HUES6 (cell line): ENCODE data around the gene MTRF1.
A peak's percentile ranks its signal among the peaks of the same experiment; 100 is the strongest.

Source experiments
- H3K27ac ChIP-seq: 2 replicates; pipeline ENCODE4 v1.7.0; 2013; ENCODE audit warnings: low read depth, mild to moderate bottlenecking, low read length, inconsistent platforms
- H3K27me3 ChIP-seq: 2 replicates; pipeline ENCODE4 v1.6.1; 2013; ENCODE audit warnings: low read length; ENCODE audit not compliant: control insufficient read depth, insufficient read depth
- H3K36me3 ChIP-seq: 2 replicates; pipeline ENCODE4 v1.6.1; 2013; ENCODE audit warnings: low read length; ENCODE audit not compliant: control insufficient read depth, insufficient read depth
- H3K4me1 ChIP-seq: 2 replicates; pipeline ENCODE4 v1.6.1; 2013; ENCODE audit warnings: low read length; ENCODE audit not compliant: control insufficient read depth, insufficient read depth
- H3K4me3 ChIP-seq: 2 replicates; pipeline ENCODE4 v1.5.1; 2013; ENCODE audit warnings: low read depth, low read length
- H3K9ac ChIP-seq: one replicate; pipeline ENCODE4 v1.6.1; 2013; ENCODE audit warnings: mild to moderate bottlenecking, low read length
- H3K9me3 ChIP-seq: 2 replicates; pipeline ENCODE4 v1.6.1; 2013; ENCODE audit warnings: low read depth, low read length; ENCODE audit not compliant: control insufficient read depth, insufficient read depth

Gene MTRF1

DNA sequence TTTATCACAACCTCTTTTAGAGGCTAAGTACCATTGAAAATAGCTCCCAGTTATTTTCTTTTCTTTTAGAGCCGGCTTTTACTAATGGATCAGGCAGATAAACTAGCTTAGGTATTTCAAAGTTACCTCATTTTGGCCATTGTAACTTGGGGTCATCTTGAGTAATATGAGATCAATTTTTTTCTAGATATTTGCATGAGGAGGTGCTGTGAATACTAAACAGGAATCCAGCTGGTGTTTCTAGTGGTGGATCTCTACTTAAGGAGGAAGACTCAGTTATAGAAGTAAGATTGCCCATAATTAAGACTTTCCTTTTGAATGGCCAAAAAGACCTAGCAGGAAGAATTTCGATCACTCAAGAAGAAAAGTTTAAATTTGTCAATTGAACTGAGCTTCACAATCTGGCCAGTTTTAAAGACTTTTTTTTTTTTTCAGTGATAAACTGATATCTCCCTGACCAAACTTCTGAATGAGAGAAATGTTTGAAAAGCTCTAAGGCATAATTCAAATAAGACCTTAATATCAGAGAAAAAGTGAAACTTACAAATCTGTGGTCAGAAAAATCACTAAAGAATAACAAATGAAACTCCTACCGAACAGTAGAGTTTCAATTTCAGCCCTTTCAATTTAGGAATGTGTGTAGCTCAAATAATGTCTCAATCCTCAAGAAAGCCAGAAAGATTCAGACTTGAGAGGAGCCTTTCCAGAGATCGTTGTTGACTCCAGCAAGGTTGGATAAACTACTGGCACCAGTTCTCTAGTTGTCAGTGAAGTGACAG is 36.1 kb upstream of the MTRF1 start:
- H3K4me1 ChIP-seq = no peaks in the 10 kb centered on the region
- H3K4me3 ChIP-seq = no peak overlapping the region
- H3K27ac ChIP-seq = no peak overlapping the region
- H3K9ac ChIP-seq = no peak overlapping the region
- H3K27me3 ChIP-seq = no peaks in the 10 kb centered on the region
- H3K36me3 ChIP-seq = no peaks in the 10 kb centered on the region
- 0 out of 2 replicates have a peak, but pooled peaks cover 2% of the 10 kb centered on the region for H3K9me3 ChIP-seq

GRCh38 chr13:41296879-41297646 is 33.7 kb upstream of the MTRF1 start:
- Histone ChIP-seq H3K27me3 (no peaks in the 10 kb centered on the region), H3K4me1 (no peaks in the 10 kb centered on the region), H3K27ac (no peak overlapping the region), H3K9ac (no peak overlapping the region), H3K4me3 (no peak overlapping the region), H3K36me3 (no peaks in the 10 kb centered on the region), H3K9me3 (0 out of 2 replicates have a peak, but pooled peaks cover 2% of the 10 kb centered on the region)

DNA sequence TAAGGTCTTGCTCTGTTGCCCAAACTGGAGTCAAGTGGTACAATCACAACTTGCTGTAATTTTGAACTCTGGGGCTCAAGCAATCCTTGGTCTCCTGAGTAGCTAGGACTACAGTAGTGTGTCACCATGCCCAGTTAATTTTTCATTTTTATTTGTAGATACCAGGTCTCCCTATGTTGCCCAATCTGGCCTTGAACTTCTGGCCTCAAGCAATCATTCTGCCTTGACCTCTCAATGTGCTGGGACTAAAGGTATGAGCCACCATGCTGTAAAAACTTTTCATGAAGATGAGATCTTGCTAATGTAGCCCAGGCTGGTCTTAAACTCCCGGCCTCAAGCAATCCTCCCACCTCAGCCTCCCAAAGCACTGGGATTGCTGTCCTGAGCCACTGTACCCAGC is 32.6 kb upstream of the MTRF1 start:
- no peaks in the 10 kb centered on the region for H3K36me3 ChIP-seq
- 0 out of 2 replicates have a peak, but pooled peaks cover 2% of the 10 kb centered on the region for H3K9me3 ChIP-seq
- H3K27ac ChIP-seq = no peak overlapping the region
- H3K9ac ChIP-seq = no peak overlapping the region
- H3K27me3 ChIP-seq = no peaks in the 10 kb centered on the region
- H3K4me3 ChIP-seq = no peak overlapping the region
- H3K4me1 ChIP-seq = no peaks in the 10 kb centered on the region

DNA sequence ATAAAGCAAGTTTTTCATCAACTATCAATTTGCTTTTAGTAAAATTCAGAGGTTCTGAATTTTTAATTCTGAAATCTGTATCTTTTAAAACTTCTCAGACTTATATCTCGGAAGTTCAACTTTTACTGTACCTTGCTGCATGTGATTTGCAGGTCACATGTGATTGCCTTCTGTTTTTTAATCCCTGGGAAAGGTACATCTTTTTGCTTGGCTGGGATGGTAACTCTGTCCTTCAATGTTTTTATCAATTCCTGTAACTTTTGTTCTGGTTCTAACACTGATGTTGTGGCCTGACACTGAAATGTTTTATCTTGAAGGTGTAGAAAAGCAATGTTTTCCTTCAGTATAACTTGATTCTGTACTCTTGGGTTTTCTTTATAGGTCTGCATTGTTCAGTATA is 31.5 kb upstream of the MTRF1 start:
- no peaks in the 10 kb centered on the region for H3K36me3 ChIP-seq
- no peak overlapping the region for H3K27ac ChIP-seq
- H3K9me3 ChIP-seq = 0 out of 2 replicates have a peak, but pooled peaks cover 2% of the 10 kb centered on the region
- no peaks in the 10 kb centered on the region for H3K27me3 ChIP-seq
- H3K9ac ChIP-seq = no peak overlapping the region
- no peak overlapping the region for H3K4me3 ChIP-seq
- H3K4me1 ChIP-seq = no peaks in the 10 kb centered on the region

- Histone ChIP-seq H3K9me3 (0 out of 2 replicates have a peak, but pooled peaks cover 2% of the 10 kb centered on the region), H3K9ac (no peak overlapping the region), H3K4me1 (no peaks in the 10 kb centered on the region), H3K36me3 (no peaks in the 10 kb centered on the region), H3K4me3 (no peak overlapping the region), H3K27me3 (no peaks in the 10 kb centered on the region), H3K27ac (no peak overlapping the region)
These were observed 29.9 kb upstream of the MTRF1 start for GRCh38 chr13:41293272-41293671.

GRCh38 chr13:41291246-41291645 is 27.9 kb upstream of the MTRF1 start:
- peaks cover 15% of the 10 kb centered on the region for H3K4me1 ChIP-seq
- H3K9ac ChIP-seq = no peak overlapping the region
- no peaks in the 10 kb centered on the region for H3K36me3 ChIP-seq
- H3K27me3 ChIP-seq = no peaks in the 10 kb centered on the region
- H3K27ac ChIP-seq = no peak overlapping the region
- H3K9me3 ChIP-seq = 0 out of 2 replicates have a peak, but pooled peaks cover 2% of the 10 kb centered on the region
- no peak overlapping the region for H3K4me3 ChIP-seq

GRCh38 chr13:41289463-41289881 is 26.1 kb upstream of the MTRF1 start:
- H3K4me1 ChIP-seq = peaks cover 15% of the 10 kb centered on the region
- no peaks in the 10 kb centered on the region for H3K27me3 ChIP-seq

DNA sequence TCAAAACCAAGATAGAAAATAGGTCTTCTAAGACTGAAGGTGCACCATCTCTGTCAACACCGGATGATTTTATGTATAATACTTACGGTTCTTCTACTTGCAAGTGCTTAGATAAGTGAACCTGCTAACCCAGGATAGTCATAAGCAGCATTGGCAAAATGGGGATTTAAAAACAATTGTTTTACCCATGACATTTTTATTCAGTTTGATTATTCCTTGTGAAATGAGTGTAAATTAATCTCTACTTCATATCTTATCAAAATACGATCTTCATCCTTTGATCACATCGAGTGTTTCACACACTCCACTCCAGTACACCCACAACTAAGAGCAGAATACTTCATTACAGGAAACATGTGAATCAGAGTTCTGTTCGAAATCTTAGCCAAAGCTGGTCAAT is 23.0 kb upstream of the MTRF1 start:
- no peak overlapping the region for H3K9ac ChIP-seq
- 0 out of 2 replicates have a peak overlapping the region, but pooled peaks have one; percentile 23 for H3K27ac ChIP-seq
- H3K27me3 ChIP-seq = no peaks in the 10 kb centered on the region
- peaks cover 15% of the 10 kb centered on the region for H3K4me1 ChIP-seq
- no peaks in the 10 kb centered on the region for H3K9me3 ChIP-seq
- no peaks in the 10 kb centered on the region for H3K36me3 ChIP-seq
- H3K4me3 ChIP-seq = no peak overlapping the region

More at GRCh38 chr13:41289463-41289881, 26.1 kb upstream of the MTRF1 start:
- Histone ChIP-seq H3K36me3 (no peaks in the 10 kb centered on the region), H3K27ac (no peak overlapping the region), H3K9ac (no peak overlapping the region), H3K9me3 (no peaks in the 10 kb centered on the region), H3K4me3 (no peak overlapping the region)

GRCh38 chr13:41284512-41285288 is 21.3 kb upstream of the MTRF1 start:
- no peaks in the 10 kb centered on the region for H3K9me3 ChIP-seq
- H3K27ac ChIP-seq = no peak overlapping the region
- H3K27me3 ChIP-seq = no peaks in the 10 kb centered on the region
- H3K4me1 ChIP-seq = peaks cover 17% of the 10 kb centered on the region
- no peaks in the 10 kb centered on the region for H3K36me3 ChIP-seq
- no peak overlapping the region for H3K9ac ChIP-seq
- no peak overlapping the region for H3K4me3 ChIP-seq

DNA sequence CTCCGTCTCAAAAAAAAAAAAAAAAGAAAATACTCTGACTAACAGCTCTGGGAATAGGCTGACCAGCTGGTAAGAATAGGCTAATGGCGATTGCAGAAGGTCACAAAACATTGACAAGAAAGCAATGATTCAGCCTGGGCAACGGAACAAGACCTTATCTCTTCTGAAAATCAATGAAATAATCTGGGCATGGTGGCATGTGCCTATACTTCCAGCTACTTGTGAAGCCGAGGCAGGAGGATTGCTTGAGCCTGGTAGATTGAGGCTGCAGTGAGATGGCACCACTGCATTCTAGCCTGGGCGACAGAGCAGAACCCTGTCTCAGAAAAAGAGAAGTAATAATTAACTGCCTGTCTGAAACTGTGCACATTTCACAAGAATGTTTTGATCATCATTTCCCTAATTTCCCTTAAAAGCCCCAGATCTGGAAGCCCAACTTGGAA is 18.8 kb upstream of the MTRF1 start:
- Histone ChIP-seq H3K27ac (no peak overlapping the region), H3K9me3 (no peaks in the 10 kb centered on the region), H3K36me3 (no peaks in the 10 kb centered on the region), H3K4me1 (peaks cover 23% of the 10 kb centered on the region; the same call in 1 of the 2 replicates), H3K9ac (no peak overlapping the region), H3K27me3 (no peaks in the 10 kb centered on the region), H3K4me3 (no peak overlapping the region)
